OCI-LY1 (cell line): Measurements from ENCODE around the gene SLC25A51.

Experiments
- H2AFZ ChIP-seq: fragments of 200-600 bp; sonication (generic), shearing (Covaris generic); 2 replicates; pipeline ENCODE4 v1.6.0; 2014; ENCODE audit warnings: antibody characterized with exemption, mild to moderate bottlenecking, low read length
- H3F3A ChIP-seq: fragments of 200-600 bp; sonication (generic), shearing (Covaris generic); 2 replicates; pipeline ENCODE4 v1.6.0; 2014; ENCODE audit warnings: mild to moderate bottlenecking, antibody characterized with exemption, low read length, moderate library complexity; ENCODE audit not compliant: insufficient read depth
- H3K27ac ChIP-seq: fragments of 200-600 bp; sonication (generic); 2 replicates; pipeline ENCODE4 v1.5.1; 2014; ENCODE audit warnings: low read length, mixed run types, mild to moderate bottlenecking, low read depth; ENCODE audit not compliant: poor library complexity, severe bottlenecking
- H3K27me3 ChIP-seq: fragments of 200-600 bp; sonication (generic); 2 replicates; pipeline ENCODE4 v1.6.0; 2014; ENCODE audit warnings: antibody characterized with exemption, mild to moderate bottlenecking, low read length, moderate library complexity; ENCODE audit not compliant: insufficient read depth
- H3K36me3 ChIP-seq: fragments of 200-600 bp; sonication (generic); 2 replicates; pipeline ENCODE4 v1.6.1; 2014; ENCODE audit warnings: mild to moderate bottlenecking, antibody characterized with exemption, low read length, moderate library complexity, mixed read lengths; ENCODE audit not compliant: insufficient read depth
- H3K4me1 ChIP-seq: fragments of 200-600 bp; sonication (generic); 2 replicates; pipeline ENCODE4 v1.5.1; 2014; ENCODE audit warnings: mild to moderate bottlenecking, low read length, moderate library complexity; ENCODE audit not compliant: insufficient read depth, severe bottlenecking
- H3K4me2 ChIP-seq: fragments of 200-600 bp; sonication (generic), shearing (Covaris generic); 2 replicates; pipeline ENCODE4 v1.6.1; 2014; ENCODE audit warnings: low read length
- H3K4me3 ChIP-seq: fragments of 200-600 bp; sonication (generic); 2 replicates; pipeline ENCODE4 v1.5.1; 2014; ENCODE audit warnings: low read length, low read depth, mild to moderate bottlenecking, mixed read lengths; ENCODE audit not compliant: poor library complexity, severe bottlenecking
- H3K79me2 ChIP-seq: fragments of 200-600 bp; shearing (Covaris generic); 2 replicates; pipeline ENCODE4 v1.6.1; 2016; ENCODE audit warnings: mixed run types, low read length, mixed read lengths; ENCODE audit not compliant: insufficient read depth
- H3K9ac ChIP-seq: fragments of 200-600 bp; sonication (generic), shearing (Covaris generic); 2 replicates; pipeline ENCODE4 v1.6.1; 2014; ENCODE audit warnings: mild to moderate bottlenecking, low read length, mixed read lengths
- H3K9me2 ChIP-seq: fragments of 200-600 bp; sonication (generic), shearing (Covaris generic); 2 replicates; pipeline ENCODE4 v1.6.1; 2014; ENCODE audit warnings: low read depth, mild to moderate bottlenecking, low read length, mixed read lengths
- H3K9me3 ChIP-seq: fragments of 200-600 bp; shearing (Covaris generic); 2 replicates; pipeline ENCODE4 v1.6.1; 2014; ENCODE audit warnings: low read length, mixed read lengths
- H4K20me1 ChIP-seq: fragments of 200-600 bp; sonication (generic), shearing (Covaris generic); 2 replicates; pipeline ENCODE4 v1.6.0; 2016; ENCODE audit warnings: mild to moderate bottlenecking, low read length; ENCODE audit not compliant: insufficient read depth
- EZH2 ChIP-seq: fragments of 200-600 bp; sonication (generic), shearing (Covaris generic); IDR thresholded peaks from 2 replicates; pipeline ENCODE4 v1.8.0; 2017; ENCODE audit warnings: borderline replicate concordance, mixed run types, mild to moderate bottlenecking, antibody characterized with exemption, low read length, moderate library complexity, mixed read lengths
- TF ChIP-seq, protein P1 (sequence below): fragments of 200-600 bp; sonication (generic), shearing (Covaris generic); IDR thresholded peaks from 2 replicates; pipeline ENCODE4 v1.5.1; 2017; ENCODE audit warnings: mild to moderate bottlenecking, antibody characterized with exemption, low read length, moderate library complexity, mixed read lengths

Gene SLC25A51

DNA sequence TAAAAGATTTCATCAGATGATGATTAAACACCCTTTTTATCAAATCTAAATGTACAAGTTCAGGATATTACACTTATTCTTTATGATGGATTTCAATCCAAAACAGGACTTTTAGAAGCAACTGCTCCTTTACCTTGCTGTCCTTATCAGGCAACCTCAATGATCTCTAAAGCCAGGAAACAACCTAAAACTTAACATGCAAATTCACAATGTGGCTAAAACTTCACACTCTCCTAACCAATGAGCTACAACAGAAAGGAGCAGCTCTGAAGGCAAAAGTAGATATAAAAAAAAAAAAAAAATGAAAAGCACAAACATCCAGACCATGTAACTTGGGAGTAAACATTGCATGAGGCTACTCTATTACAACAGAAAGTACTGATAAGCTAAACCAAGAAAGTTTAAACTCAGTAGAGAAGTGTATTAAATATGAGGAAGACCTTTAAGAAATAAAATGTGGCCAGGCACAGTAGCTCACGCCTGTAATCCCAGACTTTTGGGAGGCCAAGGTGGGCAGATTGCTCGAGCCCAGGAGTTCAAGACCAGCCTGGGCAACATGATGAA is 22.9 kb downstream of the SLC25A51 start:
- no peaks in the 10 kb centered on the region for H3K9me2 ChIP-seq
- H3K9me3 ChIP-seq: no peaks in the 10 kb centered on the region
- no peak for TF ChIP-seq EZH2
- TF ChIP-seq, protein P1, sequence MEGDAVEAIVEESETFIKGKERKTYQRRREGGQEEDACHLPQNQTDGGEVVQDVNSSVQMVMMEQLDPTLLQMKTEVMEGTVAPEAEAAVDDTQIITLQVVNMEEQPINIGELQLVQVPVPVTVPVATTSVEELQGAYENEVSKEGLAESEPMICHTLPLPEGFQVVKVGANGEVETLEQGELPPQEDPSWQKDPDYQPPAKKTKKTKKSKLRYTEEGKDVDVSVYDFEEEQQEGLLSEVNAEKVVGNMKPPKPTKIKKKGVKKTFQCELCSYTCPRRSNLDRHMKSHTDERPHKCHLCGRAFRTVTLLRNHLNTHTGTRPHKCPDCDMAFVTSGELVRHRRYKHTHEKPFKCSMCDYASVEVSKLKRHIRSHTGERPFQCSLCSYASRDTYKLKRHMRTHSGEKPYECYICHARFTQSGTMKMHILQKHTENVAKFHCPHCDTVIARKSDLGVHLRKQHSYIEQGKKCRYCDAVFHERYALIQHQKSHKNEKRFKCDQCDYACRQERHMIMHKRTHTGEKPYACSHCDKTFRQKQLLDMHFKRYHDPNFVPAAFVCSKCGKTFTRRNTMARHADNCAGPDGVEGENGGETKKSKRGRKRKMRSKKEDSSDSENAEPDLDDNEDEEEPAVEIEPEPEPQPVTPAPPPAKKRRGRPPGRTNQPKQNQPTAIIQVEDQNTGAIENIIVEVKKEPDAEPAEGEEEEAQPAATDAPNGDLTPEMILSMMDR: no peak
- H3K9ac ChIP-seq: no peak overlapping the region
- H3K79me2 ChIP-seq: no peaks in the 10 kb centered on the region
- H2AFZ ChIP-seq: no peak overlapping the region
- H3K4me2 ChIP-seq: no peak overlapping the region
- no peaks in the 10 kb centered on the region for H3K27me3 ChIP-seq
- no peak overlapping the region for H3K27ac ChIP-seq
- no peaks in the 10 kb centered on the region for H3F3A ChIP-seq
- peaks cover 17% of the 10 kb centered on the region for H3K36me3 ChIP-seq
- H3K4me3 ChIP-seq: no peak overlapping the region
- H3K4me1 ChIP-seq: no peaks in the 10 kb centered on the region
- no peaks in the 10 kb centered on the region for H4K20me1 ChIP-seq

DNA sequence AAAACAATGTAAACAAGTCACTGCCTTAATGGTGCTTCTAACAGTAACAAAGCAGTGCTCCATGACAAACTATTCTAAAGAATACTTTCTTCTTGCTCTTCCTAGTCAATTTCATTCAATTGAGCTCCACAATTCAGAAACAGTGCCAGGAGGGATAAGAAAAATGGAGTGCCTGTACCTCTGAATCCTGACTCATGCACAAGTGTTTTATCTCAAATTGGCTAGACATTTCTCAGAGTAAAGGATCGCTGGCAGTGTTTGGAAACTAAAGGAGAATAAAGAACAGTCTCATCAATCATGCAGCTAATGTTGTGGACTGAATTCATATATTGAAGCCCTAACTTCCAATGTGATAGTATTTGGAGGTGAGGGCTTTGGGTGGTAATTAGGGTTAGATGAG is 27.6 kb downstream of the SLC25A51 start:
- Histone ChIP-seq H3K4me1 (no peaks in the 10 kb centered on the region), H3K27me3 (no peaks in the 10 kb centered on the region)

DNA sequence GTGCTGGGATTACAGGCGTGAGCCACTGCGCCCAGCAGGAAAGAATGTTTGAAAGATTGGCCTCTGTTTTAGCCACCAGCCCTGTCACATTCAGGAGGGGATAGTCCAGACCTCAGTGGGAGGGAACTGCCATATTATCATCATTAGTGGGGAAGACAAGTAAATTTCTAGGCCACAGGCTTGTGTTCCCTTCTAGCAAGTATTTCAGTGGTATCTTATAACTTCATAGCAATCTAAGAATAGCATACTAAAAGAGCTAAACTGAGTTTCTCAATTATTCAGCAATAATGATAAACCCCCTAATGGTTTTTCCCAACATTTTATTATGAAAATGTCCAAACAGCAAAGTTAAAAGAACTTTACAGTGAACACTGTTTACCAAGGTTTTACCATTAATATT is 30.0 kb downstream of the SLC25A51 start:
- Histone ChIP-seq H3K27me3 (no peaks in the 10 kb centered on the region), H3K4me2 (no peak overlapping the region), H3K4me1 (no peaks in the 10 kb centered on the region), H3K27ac (no peak overlapping the region), H3K36me3 (peaks cover 14% of the 10 kb centered on the region), H3F3A (no peaks in the 10 kb centered on the region), H3K9ac (no peak overlapping the region), H2AFZ (no peak overlapping the region), H4K20me1 (no peaks in the 10 kb centered on the region), H3K9me3 (no peaks in the 10 kb centered on the region), H3K79me2 (no peaks in the 10 kb centered on the region), H3K9me2 (no peaks in the 10 kb centered on the region), H3K4me3 (no peak overlapping the region)
- TF ChIP-seq EZH2: no peak
- TF ChIP-seq, protein P1: no peak

More for the DNA sequence above, 27.6 kb downstream of the SLC25A51 start:
- Histone ChIP-seq H3K9me3 (no peaks in the 10 kb centered on the region), H3K79me2 (no peaks in the 10 kb centered on the region), H4K20me1 (no peaks in the 10 kb centered on the region), H3K27ac (no peak overlapping the region), H3K9me2 (no peaks in the 10 kb centered on the region), H3K4me2 (no peak overlapping the region), H2AFZ (no peak overlapping the region), H3K9ac (no peak overlapping the region), H3F3A (no peaks in the 10 kb centered on the region), H3K4me3 (no peak overlapping the region), H3K36me3 (peaks cover 17% of the 10 kb centered on the region)
- no peak for TF ChIP-seq EZH2
- TF ChIP-seq, protein P1: no peak
